K562 (cell line): ENCODE results near the gene GAA. TPM values are rescaled to one million over a fixed set of nuclear protein-coding genes. Genes with fewer than 3 reads are reported as not detected.

Experiments used
- ATAC-seq: fragments of 200-7000 bp; cut with Tn5 transposase; 3 replicates; pipeline ENCODE4 v1.9.1; 2020; ENCODE audit warnings: moderate library complexity
- BruUV-seq: library from RNA; stranded (reverse); fragments of 400-500 nt; replicated peaks from 2 replicates; lab custom pipeline; 2021; lab: Mats Ljungman, UMichigan
- CTCF ChIA-PET: fragments of 300-600 bp; formaldehyde crosslinking; extraction: SDS; loops from one replicate; lab custom pipeline; 2021; ENCODE audit warnings: low intra/inter-chr PET ratio; lab: Yijun Ruan, JAX
- POLR2A ChIA-PET: fragments of 300-600, 350-650 bp; sonication (Branson Sonifier 250); formaldehyde crosslinking; extraction: SDS; loops from one replicate; lab custom pipeline; 2021; ENCODE audit warnings: antibody characterized with exemption, inconsistent platforms; lab: Yijun Ruan, JAX
- DNase-seq, 4 experiments: peaks; one replicate each; pipeline versions ENCODE4 v3.0.0 to v3.0.0-alpha.2; 2011 to 2018; ENCODE audit warnings: low spot score in 3 of 4, mixed read lengths in 3 of 4; ENCODE audit errors: extremely low read depth in 1 of 4
- FAIRE-seq: peaks from 2 replicates; lab custom pipeline; 2011; peaks lifted over from hg19 to GRCh38; lab: Jason Lieb, UNC
- H2AFZ ChIP-seq: 2 replicates; pipeline ENCODE4 v1.6.0; 2011; ENCODE audit warnings: low read depth, low read length, control low read depth, inconsistent platforms
- H3K27ac ChIP-seq: fragments of 200-600 bp; 3 replicates; pipeline ENCODE4 v1.8.0; 2011; ENCODE audit warnings: low read depth, mild to moderate bottlenecking, control low read depth, inconsistent platforms, low read length, moderate library complexity, mixed read lengths; ENCODE audit errors: extremely low read depth
- H3K27me3 ChIP-seq, 2 experiments: fragments of 300-600 bp in 1 of 2; 2 replicates in 1 of 2; 3 replicates in 1 of 2; pipeline versions ENCODE4 v1.6.0 to v1.8.0; 2011; ENCODE audit warnings: inconsistent platforms in 2 of 2, low read length in 2 of 2, mild to moderate bottlenecking in 1 of 2, mixed read lengths in 1 of 2, moderate library complexity in 1 of 2; ENCODE audit not compliant: control insufficient read depth in 2 of 2, insufficient read depth in 2 of 2
- H3K36me3 ChIP-seq: fragments of 300-600 bp; 3 replicates; pipeline ENCODE4 v1.8.0; 2011; ENCODE audit warnings: mild to moderate bottlenecking, low read length, inconsistent platforms; ENCODE audit not compliant: control insufficient read depth, insufficient read depth
- H3K4me1 ChIP-seq, 2 experiments: fragments of 200-600 bp in 1 of 2; replicated peaks in 1 of 2; 2 replicates in 1 of 2; 3 replicates in 1 of 2; pipeline versions ENCODE4 v1.5.1 to v1.8.0; 2011; ENCODE audit warnings: inconsistent platforms in 2 of 2, low read length in 2 of 2, mild to moderate bottlenecking in 1 of 2, mixed read lengths in 1 of 2, moderate library complexity in 1 of 2; ENCODE audit not compliant: control insufficient read depth in 2 of 2, insufficient read depth in 2 of 2
- H3K4me2 ChIP-seq: 2 replicates; pipeline ENCODE4 v1.6.1; 2011; ENCODE audit warnings: low read length, control low read depth, inconsistent platforms, mixed read lengths; ENCODE audit not compliant: insufficient read depth
- H3K4me3 ChIP-seq: fragments of 200-600 bp; sonication (generic), shearing (Covaris generic); 2 replicates; pipeline ENCODE4 v1.5.1; 2016; ENCODE audit warnings: control low read depth, inconsistent platforms
- H3K79me2 ChIP-seq: fragments of 200-600 bp; 3 replicates; pipeline ENCODE4 v1.8.0; 2011; ENCODE audit warnings: low read length, inconsistent platforms; ENCODE audit not compliant: control insufficient read depth, insufficient read depth
- H3K9ac ChIP-seq, 2 experiments: 2 replicates each; pipeline versions ENCODE4 v1.6.0 to v1.6.1; 2011; ENCODE audit warnings: low read depth in 2 of 2, low read length in 2 of 2, control low read depth in 1 of 2, inconsistent platforms in 1 of 2, mild to moderate bottlenecking in 1 of 2, mixed read lengths in 1 of 2; ENCODE audit not compliant: insufficient read depth in 1 of 2
- H3K9me1 ChIP-seq: one replicate; pipeline ENCODE4 v1.6.0; 2011; ENCODE audit warnings: inconsistent platforms, mild to moderate bottlenecking, low read length, moderate library complexity; ENCODE audit not compliant: control insufficient read depth, insufficient read depth
- H3K9me3 ChIP-seq: replicated peaks from 2 replicates; pipeline ENCODE4 v1.5.1; 2011; ENCODE audit warnings: low read depth, low read length, inconsistent platforms; ENCODE audit not compliant: control insufficient read depth, insufficient read depth
- H4K20me1 ChIP-seq: replicated peaks from 2 replicates; pipeline ENCODE4 v1.6.1; 2011; ENCODE audit warnings: low read length, inconsistent platforms, mixed read lengths; ENCODE audit not compliant: control insufficient read depth, insufficient read depth
- CBX1 ChIP-seq: sonication (generic); IDR thresholded peaks from 2 replicates; pipeline ENCODE4 v1.6.1; 2016; ENCODE audit warnings: antibody characterized with exemption, low read depth, mild to moderate bottlenecking
- HEY1 ChIP-seq: fragments of 250-450 bp; sonication (Bioruptor Pico); IDR thresholded peaks from 2 replicates; pipeline ENCODE4 v1.5.0; 2020; ENCODE audit warnings: mild to moderate bottlenecking, moderate library complexity, borderline replicate concordance
- LEF1 ChIP-seq: fragments of 450-650 bp; IDR thresholded peaks from 2 replicates; pipeline ENCODE4 v1.6.1; 2016; ENCODE audit warnings: mild to moderate bottlenecking
- MAFG ChIP-seq: fragments of 450-650 bp; conservative IDR thresholded peaks from 2 replicates; pipeline ENCODE4 v1.6.1; 2016; ENCODE audit warnings: missing genetic modification characterization, missing compliant biosample characterization
- MIER1 ChIP-seq: fragments of 450-650 bp; IDR thresholded peaks from 2 replicates; pipeline ENCODE4 v1.6.1; 2016; ENCODE audit warnings: antibody characterized with exemption, mild to moderate bottlenecking, low read depth
- NELFE ChIP-seq: IDR thresholded peaks from 2 replicates; pipeline ENCODE4 v1.6.1; 2011; ENCODE audit warnings: mild to moderate bottlenecking; ENCODE audit not compliant: insufficient read depth, insufficient read length
- POLR2AphosphoS2 ChIP-seq: IDR thresholded peaks from 2 replicates; pipeline ENCODE4 v1.6.1; 2012; ENCODE audit warnings: low read length, improper control_type of control experiment
- POLR2AphosphoS5 ChIP-seq: IDR thresholded peaks from 2 replicates; pipeline ENCODE4 v1.6.1; 2011; ENCODE audit warnings: mild to moderate bottlenecking, low read depth, low read length, moderate library complexity; ENCODE audit not compliant: control insufficient read depth, insufficient read depth
- PYGO2 ChIP-seq: fragments of 450-650 bp; IDR thresholded peaks from 2 replicates; pipeline ENCODE4 v1.6.1; 2016; ENCODE audit warnings: mild to moderate bottlenecking, missing genetic modification characterization, moderate library complexity, missing compliant biosample characterization
- TEAD4 ChIP-seq, 2 experiments: sonication (generic) in 1 of 2; formaldehyde crosslinking in 1 of 2; IDR thresholded peaks; 2 replicates each; pipeline versions ENCODE4 v1.6.1 to v1.8.0; 2012 to 2022; ENCODE audit warnings: borderline replicate concordance in 1 of 2, inconsistent platforms in 1 of 2, low read length in 1 of 2, mild to moderate bottlenecking in 1 of 2, missing genetic modification reagents in 1 of 2
- U2AF1 ChIP-seq: fragments of 200-400 bp; formaldehyde crosslinking; optimal IDR thresholded peaks from 2 replicates; pipeline ENCODE3; 2017; ENCODE audit warnings: mild to moderate bottlenecking, low read depth, low read length, moderate library complexity
- ZBTB17 ChIP-seq: fragments of 450-650 bp; formaldehyde crosslinking; IDR thresholded peaks from 2 replicates; pipeline ENCODE4 v1.4.0; 2020; ENCODE audit warnings: mild to moderate bottlenecking
- ZNF384 ChIP-seq: IDR thresholded peaks from 2 replicates; pipeline ENCODE4 v1.6.1; 2012; ENCODE audit warnings: low read depth, low read length, improper control_type of control experiment
- ZNF699 ChIP-seq: fragments of 250-450 bp; sonication (Bioruptor Pico); IDR thresholded peaks from 2 replicates; pipeline ENCODE4 v1.8.0; 2021; ENCODE audit warnings: mild to moderate bottlenecking, moderate library complexity; ENCODE audit not compliant: insufficient replicate concordance
- WGBS: fragments of 100-300 bp; shearing (Covaris generic); methylation state at CpG from one replicate; pipeline ENCODE4 v1.1.6; 2016; ENCODE audit warnings: low coverage, mixed read lengths; ENCODE audit not compliant: insufficient coverage; ENCODE audit errors: missing lambda C conversion rate; 5-methylcytosine and 5-hydroxymethylcytosine counted together
- in situ Hi-C: fragments of 300-500 bp; cut with MboI; formaldehyde crosslinking; loops from 4 replicates; pipeline ENCODE4 v1.15.0; 2018; ENCODE audit warnings: inconsistent platforms, mixed read lengths
- intact Hi-C: fragments of 100-400 bp; cut with micrococcal nuclease; formaldehyde crosslinking; loops from 2 replicates; pipeline ENCODE4 v1.14.2; 2022
- polyA plus RNA-seq, 8 experiments: library from polyadenylated mRNA; depleted of rRNA in 4 of 8; stranded (reverse) in 5 of 8; unstranded in 3 of 8; fragments of >200 nt; fragmentation: Nextera tagmentation in 2 of 8; fragmentation: Illumina TruSeq in 1 of 8; extraction: Ambion mirVana in 2 of 8; extraction: Trizol in 1 of 8; gene quantifications; 2 replicates each; pipeline versions ENCODE4 v1.2.1 to v1.2.3, GENCODE V29; 2011 to 2014; ENCODE audit warnings: inconsistent platforms in 1 of 8, missing spikeins in 1 of 8
- total RNA-seq, 7 experiments: library from RNA; depleted of rRNA in 6 of 7; stranded (reverse); fragments of >200 nt in 6 of 7; fragmentation: Illumina TruSeq in 2 of 7; extraction: Trizol in 2 of 7; gene quantifications; 2 replicates each; pipeline versions ENCODE4 v1.2.1 to v1.2.3, GENCODE V29; 2011 to 2021; ENCODE audit warnings: low replicate concordance in 1 of 7
- TF ChIP-seq, protein P1 (sequence below), 2 experiments: fragments of 450-650 bp in 1 of 2; sonication (generic) in 1 of 2; formaldehyde crosslinking in 1 of 2; IDR thresholded peaks in 1 of 2; conservative IDR thresholded peaks in 1 of 2; 2 replicates each; pipeline versions ENCODE4 v1.6.1 to v1.8.1; 2016 to 2023; ENCODE audit warnings: mild to moderate bottlenecking in 2 of 2, moderate library complexity in 2 of 2, inconsistent platforms in 1 of 2, missing genetic modification reagents in 1 of 2
- TF ChIP-seq, protein P2 (sequence below): fragments of 200-800 bp; sonication (Bioruptor generic); IDR thresholded peaks from 2 replicates; pipeline ENCODE4 v1.6.1; 2016; ENCODE audit warnings: missing genetic modification characterization, missing compliant biosample characterization

The GAA gene
- total and polyA plus RNA-seq, 9 of the 15 experiments (the other 6 are each of a cell fraction or from before 2014, with no cell fraction given): 0.15 to 6.4 (median 1.7) TPM

DNA sequence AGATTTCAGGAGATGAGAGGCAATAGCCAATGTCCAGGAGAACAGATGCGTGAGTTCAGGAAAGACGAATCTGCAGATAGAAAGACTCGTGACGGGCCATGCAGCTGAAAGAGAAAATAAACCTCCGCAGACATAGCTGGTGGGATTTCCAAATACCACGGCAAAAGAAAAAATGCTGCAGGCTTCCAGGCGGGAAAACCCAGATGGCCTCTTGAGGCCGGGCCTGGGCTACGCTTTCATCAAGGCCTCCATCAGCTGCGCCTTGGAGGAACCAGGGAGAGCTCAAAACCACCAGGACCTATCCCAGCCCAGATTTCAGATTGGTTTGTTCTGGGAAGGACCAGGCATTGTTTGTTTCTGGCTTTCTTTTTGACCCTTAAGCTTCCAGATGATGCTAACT lies 48.3 kb upstream of the GAA start (continued):
- TF ChIP-seq MIER1 (no peak), POLR2AphosphoS5 (no peak), POLR2AphosphoS2 (no peak)

DNA sequence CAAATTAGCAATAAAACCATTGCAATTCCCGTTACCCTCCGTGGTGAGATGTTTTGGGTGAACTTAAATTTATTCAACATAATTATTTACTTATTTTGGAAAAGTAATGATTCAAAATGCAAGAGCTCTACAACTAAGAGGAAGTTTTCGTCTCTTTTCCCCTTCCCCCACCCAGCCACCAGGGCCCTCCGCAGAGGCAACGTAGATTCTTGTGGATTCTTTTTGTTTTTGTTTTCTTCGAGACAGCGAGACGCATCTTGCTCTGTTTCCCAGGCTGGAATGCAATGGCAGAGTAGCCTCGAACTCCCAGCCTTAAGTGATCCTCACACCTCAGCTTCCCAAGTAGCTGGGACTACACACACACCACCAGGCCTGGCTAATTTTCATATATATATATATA lies 45.8 kb upstream of the GAA start:
- Histone ChIP-seq H3K4me1 (no peaks in the 10 kb centered on the region), H3K9me3 (no peaks in the 10 kb centered on the region), H3K36me3 (no peaks in the 10 kb centered on the region), H3K27ac (no peak overlapping the region), H3K4me3 (no peak overlapping the region), H4K20me1 (no peaks in the 10 kb centered on the region), H2AFZ (no peak overlapping the region), H3K9ac (no peak overlapping the region), H3K4me2 (no peak overlapping the region), H3K27me3 (peaks cover 50 to 67% of the 10 kb centered on the region in 2 experiments), H3K79me2 (no peaks in the 10 kb centered on the region), H3K9me1 (no peaks in the 10 kb centered on the region)
- CTCF ChIA-PET: no interaction called here
- DNase-seq (no peak), FAIRE-seq (no peak), ATAC-seq (no peak)
- in situ Hi-C loops (no loop called here), intact Hi-C loops (no loop called here)
- no TSS peak for BruUV-seq
- 8% methylated on average over 9 of the region's 9 CpGs for WGBS
- POLR2A ChIA-PET: no interaction called here
- TF ChIP-seq, protein P1, sequence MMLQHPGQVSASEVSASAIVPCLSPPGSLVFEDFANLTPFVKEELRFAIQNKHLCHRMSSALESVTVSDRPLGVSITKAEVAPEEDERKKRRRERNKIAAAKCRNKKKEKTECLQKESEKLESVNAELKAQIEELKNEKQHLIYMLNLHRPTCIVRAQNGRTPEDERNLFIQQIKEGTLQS (IDR thresholded peaks at IDR 0.05): no peak
- TF ChIP-seq, protein P1 (CRISPR knock-in tag; conservative IDR thresholded peaks at IDR 0.05): no peak
- no peak for TF ChIP-seq ZNF699 (CRISPR knock-in tag)
- TF ChIP-seq NELFE: no peak
- no peak for TF ChIP-seq HEY1 (CRISPR knock-in tag)
- TF ChIP-seq TEAD4 (IDR thresholded peaks at IDR 0.05; ENCODE audit: low read length): no peak
- TF ChIP-seq TEAD4 (CRISPR knock-in tag; IDR thresholded peaks at IDR 0.05; ENCODE audit: borderline replicate concordance): no peak
- TF ChIP-seq, protein P2, sequence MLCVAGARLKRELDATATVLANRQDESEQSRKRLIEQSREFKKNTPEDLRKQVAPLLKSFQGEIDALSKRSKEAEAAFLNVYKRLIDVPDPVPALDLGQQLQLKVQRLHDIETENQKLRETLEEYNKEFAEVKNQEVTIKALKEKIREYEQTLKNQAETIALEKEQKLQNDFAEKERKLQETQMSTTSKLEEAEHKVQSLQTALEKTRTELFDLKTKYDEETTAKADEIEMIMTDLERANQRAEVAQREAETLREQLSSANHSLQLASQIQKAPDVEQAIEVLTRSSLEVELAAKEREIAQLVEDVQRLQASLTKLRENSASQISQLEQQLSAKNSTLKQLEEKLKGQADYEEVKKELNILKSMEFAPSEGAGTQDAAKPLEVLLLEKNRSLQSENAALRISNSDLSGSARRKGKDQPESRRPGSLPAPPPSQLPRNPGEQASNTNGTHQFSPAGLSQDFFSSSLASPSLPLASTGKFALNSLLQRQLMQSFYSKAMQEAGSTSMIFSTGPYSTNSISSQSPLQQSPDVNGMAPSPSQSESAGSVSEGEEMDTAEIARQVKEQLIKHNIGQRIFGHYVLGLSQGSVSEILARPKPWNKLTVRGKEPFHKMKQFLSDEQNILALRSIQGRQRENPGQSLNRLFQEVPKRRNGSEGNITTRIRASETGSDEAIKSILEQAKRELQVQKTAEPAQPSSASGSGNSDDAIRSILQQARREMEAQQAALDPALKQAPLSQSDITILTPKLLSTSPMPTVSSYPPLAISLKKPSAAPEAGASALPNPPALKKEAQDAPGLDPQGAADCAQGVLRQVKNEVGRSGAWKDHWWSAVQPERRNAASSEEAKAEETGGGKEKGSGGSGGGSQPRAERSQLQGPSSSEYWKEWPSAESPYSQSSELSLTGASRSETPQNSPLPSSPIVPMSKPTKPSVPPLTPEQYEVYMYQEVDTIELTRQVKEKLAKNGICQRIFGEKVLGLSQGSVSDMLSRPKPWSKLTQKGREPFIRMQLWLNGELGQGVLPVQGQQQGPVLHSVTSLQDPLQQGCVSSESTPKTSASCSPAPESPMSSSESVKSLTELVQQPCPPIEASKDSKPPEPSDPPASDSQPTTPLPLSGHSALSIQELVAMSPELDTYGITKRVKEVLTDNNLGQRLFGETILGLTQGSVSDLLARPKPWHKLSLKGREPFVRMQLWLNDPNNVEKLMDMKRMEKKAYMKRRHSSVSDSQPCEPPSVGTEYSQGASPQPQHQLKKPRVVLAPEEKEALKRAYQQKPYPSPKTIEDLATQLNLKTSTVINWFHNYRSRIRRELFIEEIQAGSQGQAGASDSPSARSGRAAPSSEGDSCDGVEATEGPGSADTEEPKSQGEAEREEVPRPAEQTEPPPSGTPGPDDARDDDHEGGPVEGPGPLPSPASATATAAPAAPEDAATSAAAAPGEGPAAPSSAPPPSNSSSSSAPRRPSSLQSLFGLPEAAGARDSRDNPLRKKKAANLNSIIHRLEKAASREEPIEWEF (CRISPR knock-in tag): no peak
- no peak for TF ChIP-seq LEF1
- TF ChIP-seq U2AF1: no peak
- TF ChIP-seq ZBTB17 (CRISPR knock-in tag): no peak
- TF ChIP-seq PYGO2 (tag): no peak
- no peak for TF ChIP-seq CBX1
- no peak for TF ChIP-seq MAFG (tag)
- TF ChIP-seq ZNF384: no peak
